ENCODE measurements around the gene CDK14.

The CDK14 gene

GRCh38 chr7:90903841-90904240 lies 307.7 kb downstream of the CDK14 start:
- H3K9me3 ChIP-seq, result no peaks in the 10 kb centered on the region
- no peaks in the 10 kb centered on the region for H3K4me1 ChIP-seq (ENCODE audit: control insufficient read depth in 1 of 2, insufficient read depth in 1 of 2, low read depth in 1 of 2, low read length in 1 of 2)
- TF ChIP-seq CTCF (IDR thresholded peaks at IDR 0.05), result no peak
- H3K36me3 ChIP-seq, result no peaks in the 10 kb centered on the region
- H3K4me3 ChIP-seq (ENCODE audit: low read depth in 1 of 2, low read length in 1 of 2), result no peak overlapping the region
- no peak overlapping the region for H3K27ac ChIP-seq
- no peaks in the 10 kb centered on the region for H3K27me3 ChIP-seq

DNA sequence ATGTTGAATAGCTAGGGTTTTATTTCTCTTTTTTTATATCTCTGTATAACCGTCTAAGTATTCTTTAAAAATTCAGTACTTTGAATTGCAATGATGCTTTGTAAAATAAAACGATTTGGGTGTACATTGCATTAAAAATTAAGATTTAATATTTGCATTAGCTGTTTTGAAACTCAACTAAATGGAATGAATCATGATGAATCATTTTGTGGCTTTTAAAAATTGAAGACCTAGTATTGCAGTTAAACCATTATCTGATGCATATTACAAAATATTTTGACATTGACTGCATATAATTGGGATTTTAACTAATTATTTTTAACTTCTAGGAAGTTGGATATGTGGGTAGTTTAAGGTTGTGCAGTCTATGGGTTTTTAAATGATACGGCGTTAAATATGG lies 314.0 kb downstream of the CDK14 start:
- Histone ChIP-seq H3K4me1 (ENCODE audit: control insufficient read depth in 1 of 2, insufficient read depth in 1 of 2, low read depth in 1 of 2, low read length in 1 of 2) (no peaks in the 10 kb centered on the region), H3K4me3 (ENCODE audit: low read depth in 1 of 2, low read length in 1 of 2) (no peak overlapping the region), H3K9me3 (no peaks in the 10 kb centered on the region), H3K27ac (no peak overlapping the region), H3K27me3 (no peaks in the 10 kb centered on the region), H3K36me3 (no peaks in the 10 kb centered on the region)
- TF ChIP-seq CTCF (IDR thresholded peaks at IDR 0.05), result no peak

DNA sequence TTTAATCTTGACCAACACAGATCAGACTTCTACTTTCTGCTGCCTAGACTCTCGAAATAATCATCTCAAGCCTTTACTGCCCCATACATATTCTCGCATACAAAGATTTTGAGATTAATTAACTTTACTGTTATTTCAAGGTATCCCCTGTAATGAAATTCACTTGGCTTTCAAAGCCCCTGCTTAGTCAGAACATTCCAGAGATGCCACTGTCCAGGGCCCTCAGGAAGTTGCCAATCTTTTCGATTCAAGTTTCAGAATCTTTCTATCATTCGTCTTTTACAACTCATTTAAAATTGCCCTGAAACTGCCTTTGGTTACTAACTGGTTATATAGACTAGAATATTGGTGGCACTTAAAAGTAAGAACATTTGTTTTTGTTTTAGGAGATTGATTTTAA lies 320.2 kb downstream of the CDK14 start:
- Histone ChIP-seq H3K4me1 (ENCODE audit: control insufficient read depth in 1 of 2, insufficient read depth in 1 of 2, low read depth in 1 of 2, low read length in 1 of 2) (no peaks in the 10 kb centered on the region), H3K27me3 (no peaks in the 10 kb centered on the region), H3K9me3 (no peaks in the 10 kb centered on the region), H3K4me3 (ENCODE audit: low read depth in 1 of 2, low read length in 1 of 2) (no peak overlapping the region), H3K36me3 (no peaks in the 10 kb centered on the region), H3K27ac (no peak overlapping the region)
- TF ChIP-seq CTCF (IDR thresholded peaks at IDR 0.05), result no peak

DNA sequence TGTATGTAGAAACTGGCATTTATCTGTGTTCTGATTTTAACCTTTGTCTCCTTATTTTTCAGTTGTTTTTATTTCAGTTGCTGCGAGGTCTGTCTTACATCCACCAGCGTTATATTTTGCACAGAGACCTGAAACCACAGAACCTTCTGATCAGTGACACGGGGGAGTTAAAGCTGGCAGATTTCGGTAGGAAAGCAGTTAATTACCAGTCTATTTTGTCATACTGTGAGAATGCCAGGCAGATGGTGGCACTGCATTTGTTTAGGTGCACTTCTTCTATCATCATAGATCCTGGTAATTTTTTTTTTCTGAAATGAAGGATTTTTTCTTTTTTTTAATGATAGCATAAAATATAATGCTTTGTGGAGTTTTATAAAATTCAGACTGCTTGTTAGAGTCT lies 321.4 kb downstream of the CDK14 start:
- no peak for TF ChIP-seq CTCF (IDR thresholded peaks at IDR 0.05)
- H3K36me3 ChIP-seq, result no peaks in the 10 kb centered on the region
- no peaks in the 10 kb centered on the region for H3K27me3 ChIP-seq
- H3K4me1 ChIP-seq (ENCODE audit: control insufficient read depth in 1 of 2, insufficient read depth in 1 of 2, low read depth in 1 of 2, low read length in 1 of 2), result no peaks in the 10 kb centered on the region
- H3K9me3 ChIP-seq, result no peaks in the 10 kb centered on the region
- no peak overlapping the region for H3K4me3 ChIP-seq (ENCODE audit: low read depth in 1 of 2, low read length in 1 of 2)
- H3K27ac ChIP-seq, result no peak overlapping the region

- TF ChIP-seq CTCF (IDR thresholded peaks at IDR 0.05), result no peak
- H3K36me3 ChIP-seq, result no peaks in the 10 kb centered on the region
- no peaks in the 10 kb centered on the region for H3K9me3 ChIP-seq
- no peaks in the 10 kb centered on the region for H3K27me3 ChIP-seq
- H3K4me1 ChIP-seq (ENCODE audit: control insufficient read depth in 1 of 2, insufficient read depth in 1 of 2, low read depth in 1 of 2, low read length in 1 of 2), result no peaks in the 10 kb centered on the region
- H3K4me3 ChIP-seq (ENCODE audit: low read depth in 1 of 2, low read length in 1 of 2), result no peak overlapping the region
- H3K27ac ChIP-seq, result no peak overlapping the region
Observed at GRCh38 chr7:90918303-90918702, 322.2 kb downstream of the CDK14 start.

- H3K27ac ChIP-seq, result no peak overlapping the region
- no peak for TF ChIP-seq CTCF (IDR thresholded peaks at IDR 0.05)
- H3K36me3 ChIP-seq, result no peaks in the 10 kb centered on the region
Observed at GRCh38 chr7:90919816-90920215, 323.7 kb downstream of the CDK14 start.

More at GRCh38 chr7:90919816-90920215, 323.7 kb downstream of the CDK14 start:
- Histone ChIP-seq H3K27me3 (no peaks in the 10 kb centered on the region), H3K9me3 (no peaks in the 10 kb centered on the region), H3K4me3 (ENCODE audit: low read depth in 1 of 2, low read length in 1 of 2) (no peak overlapping the region), H3K4me1 (ENCODE audit: control insufficient read depth in 1 of 2, insufficient read depth in 1 of 2, low read depth in 1 of 2, low read length in 1 of 2) (no peaks in the 10 kb centered on the region)

All from neutrophil (primary cell).